Keratinocyte (primary cell): ENCODE data around the gene RPL32. TPM values are rescaled to one million over a fixed set of nuclear protein-coding genes. Genes with fewer than 3 reads are reported as not detected.

Experiments used
- DNase-seq: peaks from one replicate; pipeline ENCODE4 v3.0.0-alpha.2; 2011; ENCODE audit warnings: low read depth, missing footprints, low spot score
- FAIRE-seq: peaks from 2 replicates; lab custom pipeline; 2011; peaks lifted over from hg19 to GRCh38; lab: Jason Lieb, UNC
- H2AFZ ChIP-seq: 2 replicates; pipeline ENCODE4 v1.6.0; 2012; ENCODE audit warnings: low read length, control low read depth, inconsistent platforms; ENCODE audit not compliant: control insufficient read depth
- H3K27ac ChIP-seq: 2 replicates; pipeline ENCODE4 v1.5.1; 2011; ENCODE audit warnings: low read length; ENCODE audit not compliant: control insufficient read depth, insufficient read depth
- H3K27me3 ChIP-seq: 3 replicates; pipeline ENCODE4 v1.6.0; 2011; ENCODE audit warnings: low read length; ENCODE audit not compliant: control insufficient read depth, insufficient read depth; ENCODE audit errors: extremely low read depth
- H3K36me3 ChIP-seq, 2 experiments: 2 replicates in 1 of 2; 3 replicates in 1 of 2; pipeline ENCODE4 v1.5.1; 2011; ENCODE audit warnings: low read length in 2 of 2, mild to moderate bottlenecking in 1 of 2; ENCODE audit not compliant: control insufficient read depth in 2 of 2, insufficient read depth in 2 of 2; ENCODE audit errors: extremely low read depth in 1 of 2
- H3K4me1 ChIP-seq: 3 replicates; pipeline ENCODE4 v1.5.1; 2011; ENCODE audit warnings: low read length; ENCODE audit not compliant: control insufficient read depth, insufficient read depth; ENCODE audit errors: extremely low read depth
- H3K4me2 ChIP-seq: 3 replicates; pipeline ENCODE4 v1.6.0; 2011; ENCODE audit warnings: low read depth, low read length; ENCODE audit not compliant: control insufficient read depth, insufficient read depth; ENCODE audit errors: extremely low read depth
- H3K4me3 ChIP-seq, 3 experiments: fragments of 200-600 bp in 1 of 3; sonication (generic) in 1 of 3; 2 replicates in 2 of 3; 3 replicates in 1 of 3; pipeline ENCODE4 v1.5.1; 2011 to 2016; ENCODE audit warnings: low read length in 3 of 3, mild to moderate bottlenecking in 3 of 3, control low read depth in 2 of 3, inconsistent platforms in 1 of 3, low read depth in 1 of 3, mixed read lengths in 1 of 3, mixed run types in 1 of 3, moderate library complexity in 1 of 3; ENCODE audit not compliant: control insufficient read depth in 2 of 3, insufficient read depth in 2 of 3; ENCODE audit errors: extremely low read depth in 1 of 3
- H3K79me2 ChIP-seq: 2 replicates; pipeline ENCODE4 v1.6.0; 2012; ENCODE audit warnings: low read length; ENCODE audit not compliant: control insufficient read depth, insufficient read depth
- H3K9ac ChIP-seq: 3 replicates; pipeline ENCODE4 v1.6.0; 2011; ENCODE audit warnings: low read length; ENCODE audit not compliant: control insufficient read depth, insufficient read depth; ENCODE audit errors: extremely low read depth
- H3K9me1 ChIP-seq: 3 replicates; pipeline ENCODE4 v1.6.0; 2011; ENCODE audit warnings: low read length; ENCODE audit not compliant: control insufficient read depth, insufficient read depth; ENCODE audit errors: extremely low read depth
- H3K9me3 ChIP-seq: 2 replicates; pipeline ENCODE4 v1.5.1; 2012; ENCODE audit warnings: low read depth, low read length; ENCODE audit not compliant: control insufficient read depth
- H4K20me1 ChIP-seq: 3 replicates; pipeline ENCODE4 v1.6.0; 2011; ENCODE audit warnings: low read length; ENCODE audit not compliant: control insufficient read depth, insufficient read depth; ENCODE audit errors: extremely low read depth
- EZH2 ChIP-seq: IDR thresholded peaks from one replicate; pipeline ENCODE4 v1.6.1; 2012; ENCODE audit warnings: inconsistent platforms, mild to moderate bottlenecking, low read length, moderate library complexity
- dilution Hi-C: fragments of 300-500 bp; cut with MboI; formaldehyde crosslinking; loops from one replicate; pipeline ENCODE4 v1.7.0; 2020; ENCODE audit warnings: low sequenced_read_pairs; ENCODE audit not compliant: extremely low pct_ligation_motif_present
- polyA plus RNA-seq, 5 experiments: library from polyadenylated mRNA; depleted of rRNA in 3 of 5; stranded (reverse) in 3 of 5; stranded (forward) in 1 of 5; unstranded in 1 of 5; fragments of >200 nt; gene quantifications; 1 replicate in 1 of 5; 2 replicates in 3 of 5; 3 replicates in 1 of 5; pipeline versions ENCODE4 v1.2.1 to v1.2.3, GENCODE V29; 2011 to 2012; ENCODE audit warnings: missing spikeins in 2 of 5, low read depth in 1 of 5, low replicate concordance in 1 of 5
- TF ChIP-seq, protein P1 (sequence below), 3 experiments: IDR thresholded peaks in 1 of 3; conservative IDR thresholded peaks in 1 of 3; optimal IDR thresholded peaks in 1 of 3; 2 replicates in 2 of 3; 3 replicates in 1 of 3; pipeline versions ENCODE3 to v1.5.1; 2011; ENCODE audit warnings: low read length in 3 of 3, mild to moderate bottlenecking in 3 of 3, moderate library complexity in 2 of 3, control low read depth in 1 of 3, inconsistent platforms in 1 of 3; ENCODE audit not compliant: insufficient read depth in 2 of 3; ENCODE audit errors: extremely low read depth in 1 of 3

RPL32 gene
- polyA plus RNA-seq, 1 donor (not counting 4 experiments of a cell fraction or from before 2014, with no cell fraction given) = 2,534 TPM

DNA sequence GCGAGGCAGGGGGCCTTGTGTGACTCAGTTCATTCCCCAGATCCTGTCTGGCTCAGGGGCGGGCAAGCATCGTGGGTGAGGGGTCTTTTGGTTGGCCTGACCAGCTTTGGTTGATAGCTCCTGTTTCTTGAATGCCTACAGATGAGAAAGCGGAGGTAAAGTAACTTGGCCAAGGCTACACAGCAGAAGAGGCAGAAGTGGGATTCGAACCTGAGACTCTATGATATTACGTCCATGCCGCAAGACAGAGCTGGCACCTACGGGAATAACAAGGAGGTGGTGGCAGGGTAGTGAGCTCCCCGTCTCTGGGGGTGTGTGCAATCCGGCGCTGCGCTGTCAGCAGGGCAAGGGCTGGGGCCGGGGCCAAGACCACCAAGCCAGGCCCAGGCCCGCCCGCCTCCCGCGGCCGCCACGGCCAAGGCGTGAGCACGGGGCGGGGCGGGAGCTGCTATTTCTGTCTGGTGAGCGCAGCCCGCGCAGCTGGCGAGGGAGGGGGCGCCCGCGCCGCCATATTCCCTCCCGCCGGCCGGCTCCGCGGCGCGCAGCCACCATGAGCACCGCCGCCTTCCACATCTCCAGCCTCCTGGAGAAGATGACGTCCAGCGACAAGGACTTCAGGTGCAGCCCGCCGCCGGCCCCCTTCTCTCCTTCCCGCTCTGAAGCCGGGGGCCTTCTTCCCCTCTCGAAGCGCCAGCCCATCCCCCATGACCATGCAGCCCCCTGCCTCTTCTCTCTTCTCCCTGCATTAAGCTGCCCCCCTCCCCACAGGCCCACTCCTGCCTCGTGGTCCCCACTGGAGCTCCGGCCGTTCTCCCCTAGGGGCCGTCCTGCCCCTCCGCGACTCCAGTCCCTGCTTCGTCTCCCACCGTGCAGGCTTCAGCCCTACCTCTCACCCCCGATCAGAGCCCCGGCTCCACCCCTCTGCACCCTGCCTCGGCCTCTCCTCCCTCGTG lies 44.9 kb downstream of the RPL32 start, which contains the start of gene CAND2:
CAND2 (plus strand) TSS at position 510 of the 953 bp plus-strand sequence; CDS start at position 551, 41 bp downstream.
- dilution Hi-C loops = no loop called here
- H3K9ac ChIP-seq = peak within 1 kb of the TSS; percentile 3
- peak within 1 kb of the TSS; percentile 65 for H3K4me2 ChIP-seq
- peak within 1 kb of the TSS; percentile 21 to 57 (median 23) for H3K4me3 ChIP-seq
- no peak within 1 kb of the TSS for H3K27ac ChIP-seq
- H3K36me3 ChIP-seq = no peaks in the 10 kb centered on the region
- no peak for DNase-seq
- H4K20me1 ChIP-seq = no peaks in the 10 kb centered on the region
- no peaks in the 10 kb centered on the region for H3K9me3 ChIP-seq
- no peaks in the 10 kb centered on the region for H3K9me1 ChIP-seq
- no peaks in the 10 kb centered on the region for H3K4me1 ChIP-seq
- TF ChIP-seq EZH2 = peak; percentile 62
- TF ChIP-seq, protein P1, sequence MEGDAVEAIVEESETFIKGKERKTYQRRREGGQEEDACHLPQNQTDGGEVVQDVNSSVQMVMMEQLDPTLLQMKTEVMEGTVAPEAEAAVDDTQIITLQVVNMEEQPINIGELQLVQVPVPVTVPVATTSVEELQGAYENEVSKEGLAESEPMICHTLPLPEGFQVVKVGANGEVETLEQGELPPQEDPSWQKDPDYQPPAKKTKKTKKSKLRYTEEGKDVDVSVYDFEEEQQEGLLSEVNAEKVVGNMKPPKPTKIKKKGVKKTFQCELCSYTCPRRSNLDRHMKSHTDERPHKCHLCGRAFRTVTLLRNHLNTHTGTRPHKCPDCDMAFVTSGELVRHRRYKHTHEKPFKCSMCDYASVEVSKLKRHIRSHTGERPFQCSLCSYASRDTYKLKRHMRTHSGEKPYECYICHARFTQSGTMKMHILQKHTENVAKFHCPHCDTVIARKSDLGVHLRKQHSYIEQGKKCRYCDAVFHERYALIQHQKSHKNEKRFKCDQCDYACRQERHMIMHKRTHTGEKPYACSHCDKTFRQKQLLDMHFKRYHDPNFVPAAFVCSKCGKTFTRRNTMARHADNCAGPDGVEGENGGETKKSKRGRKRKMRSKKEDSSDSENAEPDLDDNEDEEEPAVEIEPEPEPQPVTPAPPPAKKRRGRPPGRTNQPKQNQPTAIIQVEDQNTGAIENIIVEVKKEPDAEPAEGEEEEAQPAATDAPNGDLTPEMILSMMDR (optimal IDR thresholded peaks at IDR 0.05 in 1 of 3, IDR thresholded peaks at IDR 0.05 in 1 of 3, conservative IDR thresholded peaks at IDR 0.05 in 1 of 3; ENCODE audit: extremely low read depth in 1 of 3, insufficient read depth in 2 of 3, low read length in 3 of 3) = no peak
- peak within 1 kb of the TSS; percentile 69 for H2AFZ ChIP-seq
- no peaks in the 10 kb centered on the region for H3K79me2 ChIP-seq
- H3K27me3 ChIP-seq = peaks cover 14% of the 10 kb centered on the region
- no peak for FAIRE-seq

DNA sequence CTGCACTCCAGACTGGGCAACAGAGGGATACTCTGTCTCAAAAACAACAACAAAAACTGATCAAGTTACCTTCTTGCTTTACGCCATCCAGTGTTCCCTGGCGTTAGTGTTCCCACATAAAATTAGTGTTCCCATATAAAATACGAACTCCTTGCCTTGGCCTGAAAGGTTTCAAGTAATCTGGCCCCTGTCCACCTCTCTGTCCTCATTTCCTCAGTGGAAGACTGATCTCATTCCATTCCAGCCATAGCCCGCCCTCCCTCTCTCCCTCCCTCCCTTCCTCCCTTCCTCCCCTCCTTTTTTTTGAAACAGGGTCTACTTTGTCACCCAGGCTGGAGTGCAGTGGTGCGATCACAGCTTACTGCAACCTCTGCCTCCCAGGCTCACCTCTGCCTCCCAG lies 47.7 kb downstream of the RPL32 start:
- no peaks in the 10 kb centered on the region for H3K79me2 ChIP-seq
- no peaks in the 10 kb centered on the region for H3K9me1 ChIP-seq
- TF ChIP-seq EZH2 = no peak
- TF ChIP-seq, protein P1 (optimal IDR thresholded peaks at IDR 0.05 in 1 of 3, IDR thresholded peaks at IDR 0.05 in 1 of 3, conservative IDR thresholded peaks at IDR 0.05 in 1 of 3; ENCODE audit: extremely low read depth in 1 of 3, insufficient read depth in 2 of 3, low read length in 3 of 3) = no peak
- FAIRE-seq (no peak), DNase-seq (no peak)
- H3K4me3 ChIP-seq = no peak overlapping the region
- no peak overlapping the region for H3K9ac ChIP-seq
- H3K4me1 ChIP-seq = no peaks in the 10 kb centered on the region
- H2AFZ ChIP-seq = no peak overlapping the region
- no peaks in the 10 kb centered on the region for H3K9me3 ChIP-seq
- H3K4me2 ChIP-seq = no peak overlapping the region
- no peak overlapping the region for H3K27ac ChIP-seq
- H3K36me3 ChIP-seq = no peaks in the 10 kb centered on the region
- dilution Hi-C loops = no loop called here
- peaks cover 14% of the 10 kb centered on the region for H3K27me3 ChIP-seq
- no peaks in the 10 kb centered on the region for H4K20me1 ChIP-seq
